ENCODE data around the gene IL4R.
"Not testable (repeated sequence)": the region's sequence is repeated elsewhere in the genome, so short reads cannot be mapped to it uniquely, and the experiment has no call there.

Gene IL4R

GRCh38 chr16:27381236-27381635 lies 67.5 kb downstream of the IL4R start:
- no peak for DNase-seq (ENCODE audit: low read depth)

- DNase-seq (ENCODE audit: low read depth) = no peak
These were observed 68.4 kb downstream of the IL4R start for GRCh38 chr16:27381974-27382855.

DNA sequence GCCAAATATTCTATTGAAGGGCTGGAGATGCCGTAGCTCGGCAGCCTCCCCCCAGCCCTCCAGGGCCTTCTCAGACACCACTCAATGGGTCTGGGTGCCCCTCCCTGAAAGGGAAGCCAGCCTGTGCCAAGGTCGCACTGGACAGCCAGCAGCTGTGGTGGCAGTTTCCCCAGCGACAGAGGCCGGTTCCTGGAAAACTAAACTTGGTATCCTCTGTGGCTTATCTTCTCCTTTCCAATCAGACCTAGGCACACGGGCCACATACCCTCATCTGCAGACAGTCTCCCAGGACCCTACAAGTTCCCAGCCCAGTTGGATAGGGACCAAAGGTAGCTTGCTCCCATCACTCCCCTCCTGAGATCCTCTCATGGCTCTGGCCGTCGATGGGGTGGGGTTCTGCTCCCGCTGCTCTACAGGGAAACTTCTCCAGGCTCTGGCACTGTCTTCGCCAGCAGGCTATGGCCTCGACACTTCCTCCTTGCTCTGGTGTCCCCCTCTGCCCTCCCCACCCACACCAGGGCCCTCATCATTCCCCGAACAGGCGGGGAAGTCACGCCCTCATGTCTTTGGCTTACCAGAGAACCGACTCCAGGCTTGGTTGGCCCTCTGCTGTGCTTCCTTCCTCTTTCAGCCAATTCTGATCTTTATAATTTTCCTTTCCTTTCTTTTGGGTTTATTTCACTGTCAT lies 69.9 kb downstream of the IL4R start:
- DNase-seq (ENCODE audit: low read depth) = no peak

GRCh38 chr16:27384425-27384824 lies 70.7 kb downstream of the IL4R start:
- no peak for DNase-seq (ENCODE audit: low read depth)

- no peak for DNase-seq (ENCODE audit: low read depth)
These were observed 71.6 kb downstream of the IL4R start for GRCh38 chr16:27385398-27385797.

DNA sequence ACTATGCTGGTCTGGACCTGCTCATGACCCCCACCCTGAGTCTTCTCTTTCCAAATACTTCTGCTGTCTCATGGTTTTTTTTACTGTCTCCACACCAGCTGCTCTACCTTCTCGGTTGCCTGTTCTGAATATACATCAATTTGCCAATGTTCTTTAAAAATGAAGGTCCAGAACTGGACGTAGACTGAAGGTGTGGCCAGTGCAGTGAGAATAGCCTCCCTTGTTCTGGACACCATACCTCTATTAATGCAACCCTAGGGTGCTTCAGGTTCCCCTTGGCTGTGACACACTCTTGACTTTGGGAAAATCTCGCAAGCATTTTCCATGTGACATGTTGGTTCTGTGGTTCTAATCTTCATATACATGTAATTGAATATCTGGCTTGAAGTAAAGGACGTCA lies 72.9 kb downstream of the IL4R start:
- DNase-seq (ENCODE audit: low read depth) = no peak

- DNase-seq (ENCODE audit: low read depth) = no peak
These were observed 74.0 kb downstream of the IL4R start for GRCh38 chr16:27387724-27388123.

DNA sequence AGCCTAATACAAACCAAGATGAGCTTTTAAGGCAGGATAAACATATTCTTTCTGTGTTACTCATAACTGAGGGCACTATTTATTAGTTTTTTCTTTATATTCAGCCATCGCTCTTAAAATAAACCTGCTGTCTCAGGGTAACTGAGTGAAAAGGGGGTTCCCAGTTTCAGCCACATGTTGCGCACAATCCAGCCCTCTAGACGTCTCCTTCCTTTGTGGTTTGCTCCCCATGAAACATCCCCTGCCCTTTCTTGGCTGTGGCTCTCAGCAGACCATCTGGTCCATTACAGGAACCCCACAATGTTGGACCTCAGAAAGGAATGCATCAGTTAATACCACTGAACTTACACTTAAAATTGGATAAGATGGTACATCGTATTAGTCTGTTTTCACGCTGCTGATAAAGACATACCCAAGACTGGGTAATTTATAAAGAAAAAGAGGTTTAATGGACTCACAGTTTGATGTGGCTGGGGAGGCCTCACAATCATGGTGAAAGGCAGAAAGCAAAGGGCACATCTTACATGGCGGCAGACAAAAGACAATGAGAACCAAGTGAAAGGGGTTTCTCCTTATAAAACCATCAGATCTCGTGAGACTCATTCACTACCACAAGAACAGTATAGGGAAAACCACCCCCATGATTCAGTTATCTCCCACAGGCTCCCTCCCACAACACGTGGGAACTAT lies 75.6 kb downstream of the IL4R start:
- DNase-seq (ENCODE audit: low read depth) = no peak

- no peak for DNase-seq (ENCODE audit: low read depth)
These were observed 76.4 kb downstream of the IL4R start for GRCh38 chr16:27390151-27390550.

DNA sequence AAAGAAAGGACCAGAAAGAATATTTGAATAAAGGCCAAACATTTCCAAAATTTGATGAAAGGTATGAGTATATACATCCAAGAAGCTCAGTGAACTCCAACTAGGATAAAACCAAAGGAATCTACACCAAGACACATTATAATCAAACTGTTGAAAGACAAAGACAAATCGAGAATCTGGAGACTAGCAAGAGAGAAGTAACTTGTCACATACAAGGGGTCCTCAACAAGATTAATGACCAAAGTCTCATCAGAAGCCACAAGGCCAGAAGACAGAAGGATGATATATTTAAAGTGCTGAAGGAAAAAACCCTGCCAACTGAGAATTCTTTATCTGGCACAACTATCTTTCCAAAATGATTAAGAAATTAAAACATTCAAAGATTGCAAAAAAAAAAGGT lies 78.9 kb downstream of the IL4R start:
- no peak for DNase-seq (ENCODE audit: low read depth)

GRCh38 chr16:27394516-27394915 lies 80.7 kb downstream of the IL4R start:
- no peak for DNase-seq (ENCODE audit: low read depth)

- not testable (repeated sequence) for DNase-seq (ENCODE audit: low read depth)
These were observed 84.6 kb downstream of the IL4R start for GRCh38 chr16:27398341-27398893.

- no peak for DNase-seq (ENCODE audit: low read depth)
These were observed 85.4 kb downstream of the IL4R start for GRCh38 chr16:27398894-27399853.

DNA sequence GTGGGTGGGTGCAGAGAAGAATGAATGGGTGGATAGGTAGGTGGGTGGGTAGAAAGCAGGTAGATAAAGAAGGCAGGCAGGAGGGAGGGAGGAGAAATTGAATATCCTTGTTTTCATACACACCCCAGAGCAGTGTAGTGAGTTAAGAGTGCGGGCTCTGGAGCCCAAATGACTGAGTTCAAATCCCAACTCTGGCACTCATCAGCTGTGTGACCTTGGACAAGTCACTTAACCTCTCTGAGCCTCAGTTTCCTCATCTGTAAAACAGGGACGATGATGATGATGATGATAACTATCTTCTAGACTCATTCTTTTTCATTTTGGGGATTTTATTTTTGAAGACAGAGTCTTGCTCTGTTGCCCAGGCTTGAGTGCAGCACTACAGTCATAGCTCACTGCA lies 86.2 kb downstream of the IL4R start:
- no peak for DNase-seq (ENCODE audit: low read depth)

DNA sequence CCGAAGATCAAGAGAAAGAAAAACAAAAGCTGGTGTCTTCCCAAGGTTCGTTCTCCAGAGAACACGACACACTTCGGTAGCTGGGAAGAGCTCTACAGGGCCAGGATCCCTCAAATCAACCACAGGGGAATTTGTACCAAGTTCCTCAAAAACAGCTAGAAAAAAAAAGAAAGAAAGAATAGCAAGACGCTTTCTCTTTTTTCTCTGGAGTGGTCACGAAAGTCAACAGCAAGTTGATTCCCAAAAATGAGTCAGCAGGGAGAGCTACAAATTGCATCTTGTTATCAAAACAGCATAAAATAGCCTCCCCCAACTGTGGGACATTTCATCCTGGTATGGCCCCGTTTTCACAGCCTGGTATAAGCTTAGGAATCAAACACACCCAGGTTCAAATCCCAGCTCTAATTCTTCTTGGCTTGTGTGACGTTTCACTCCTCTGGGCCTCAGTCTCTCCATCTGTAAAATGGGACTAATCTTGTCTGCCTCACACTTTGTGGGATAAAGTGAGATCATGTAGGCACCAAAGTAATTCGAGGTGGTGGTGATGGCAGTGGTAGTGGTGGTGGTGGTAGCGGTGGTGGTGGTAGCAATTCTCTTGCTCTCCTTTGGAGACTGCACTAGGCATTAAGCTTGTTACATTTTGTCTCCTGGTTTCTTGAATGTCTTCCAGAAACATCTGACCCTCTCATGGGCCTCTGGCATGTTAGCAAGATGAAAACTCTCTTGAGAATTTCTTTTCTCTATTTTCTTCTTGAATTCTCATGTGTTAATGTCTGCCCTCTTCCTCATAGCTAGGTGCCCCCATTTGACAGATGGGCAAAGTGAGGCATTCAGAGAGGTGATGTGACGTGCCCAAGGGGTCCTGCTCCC lies 87.2 kb downstream of the IL4R start:
- no peak for DNase-seq (ENCODE audit: low read depth)

DNA sequence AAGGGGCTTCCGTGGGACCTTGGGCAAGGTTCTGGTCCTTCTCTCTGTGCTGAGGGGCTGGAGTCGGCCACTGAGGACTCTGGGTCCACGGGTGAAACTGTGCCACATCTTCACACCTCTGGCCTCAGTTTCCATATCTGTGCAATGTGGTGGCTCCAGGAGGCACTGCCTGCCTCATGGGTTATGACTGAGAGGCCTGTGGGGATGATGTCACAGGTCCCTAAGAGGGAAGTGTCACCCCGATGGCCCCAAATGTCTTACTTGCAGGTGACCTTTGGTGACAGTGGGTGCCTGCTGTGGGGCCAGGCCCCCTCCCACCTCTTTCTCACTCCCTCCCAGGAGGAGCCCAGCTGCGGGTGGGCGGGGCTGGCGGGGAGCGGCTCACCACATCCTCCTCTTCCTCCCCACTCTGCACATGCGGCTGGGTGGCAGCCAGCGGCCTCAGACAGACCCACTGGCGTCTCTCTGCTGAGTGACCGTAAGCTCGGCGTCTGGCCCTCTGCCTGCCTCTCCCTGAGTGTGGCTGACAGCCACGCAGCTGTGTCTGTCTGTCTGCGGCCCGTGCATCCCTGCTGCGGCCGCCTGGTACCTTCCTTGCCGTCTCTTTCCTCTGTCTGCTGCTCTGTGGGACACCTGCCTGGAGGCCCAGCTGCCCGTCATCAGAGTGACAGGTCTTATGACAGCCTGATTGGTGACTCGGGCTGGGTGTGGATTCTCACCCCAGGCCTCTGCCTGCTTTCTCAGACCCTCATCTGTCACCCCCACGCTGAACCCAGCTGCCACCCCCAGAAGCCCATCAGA lies 88.2 kb downstream of the IL4R start, which contains the start of gene IL21R:
IL21R (plus strand) TSS at position 407 of the 801 bp plus-strand sequence. CDS start 27,898 bp downstream, outside the sequence.
- no peak for DNase-seq (ENCODE audit: low read depth)

- DNase-seq (ENCODE audit: low read depth) = no peak
These were observed 88.8 kb downstream of the IL4R start for GRCh38 chr16:27402569-27402963.

DNA sequence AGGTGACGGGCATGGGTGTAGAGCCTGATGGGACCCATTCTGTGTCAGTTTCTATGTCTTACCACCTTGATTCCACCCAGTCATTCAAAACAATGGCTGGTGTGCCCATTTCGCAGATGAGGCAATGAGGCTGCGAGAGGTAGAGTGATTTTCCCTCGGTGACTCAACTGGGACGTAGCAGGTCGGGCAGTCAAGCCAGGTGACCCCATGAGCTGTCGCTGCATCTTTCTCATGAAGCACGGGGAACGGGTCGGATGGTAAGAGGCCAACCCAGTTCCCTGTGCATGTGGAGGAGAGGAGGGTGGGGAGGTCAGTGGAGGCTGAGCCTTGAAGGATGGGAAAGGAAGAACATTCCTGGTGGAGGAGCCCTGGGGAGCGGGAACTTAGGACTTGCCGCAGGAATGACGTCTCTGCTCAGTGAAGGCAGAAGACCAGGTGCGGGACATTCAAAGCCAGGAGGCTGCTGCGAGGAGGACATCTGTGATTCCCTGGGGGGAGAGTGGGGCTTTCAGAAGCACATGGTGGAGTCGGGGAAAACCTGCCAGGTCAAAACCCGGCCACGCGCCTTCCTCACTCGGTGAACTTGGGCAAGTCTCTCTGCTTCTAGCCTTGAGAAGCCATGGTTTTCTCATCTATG lies 89.3 kb downstream of the IL4R start:
- no peak for DNase-seq (ENCODE audit: low read depth)

DNA sequence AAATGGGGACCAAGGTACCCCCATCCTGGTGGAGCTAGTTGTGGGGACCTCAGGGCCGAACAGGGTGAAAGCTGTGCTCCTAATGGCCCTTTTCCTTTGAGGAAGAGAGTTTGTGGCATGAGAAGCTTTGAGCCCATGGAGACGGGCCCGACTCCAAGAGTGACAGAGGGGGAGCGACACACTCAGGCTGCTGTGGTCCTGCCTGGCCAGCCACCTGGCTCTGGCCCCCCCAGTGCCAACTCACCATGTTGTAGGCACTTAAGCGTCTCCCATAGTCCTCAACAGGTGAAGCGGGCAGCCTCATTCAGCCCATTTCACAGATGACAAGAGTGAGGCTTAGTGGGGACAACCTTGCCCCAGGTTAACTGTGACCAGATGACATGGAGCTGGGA lies 89.8 kb downstream of the IL4R start:
- no peak for DNase-seq (ENCODE audit: low read depth)

All from HS-27A (cell line).